ENCODE results near the gene RRP1B.
"Not testable (repeated sequence)": the region's sequence is repeated elsewhere in the genome, so short reads cannot be mapped to it uniquely, and the experiment has no call there.

Gene RRP1B

GRCh38 chr21:43703035-43703880 is 43.9 kb downstream of the RRP1B start:
- DNase-seq = peak; percentile 17

GRCh38 chr21:43707462-43707861 is 48.1 kb downstream of the RRP1B start:
- DNase-seq = no peak

GRCh38 chr21:43708745-43709381 is 49.5 kb downstream of the RRP1B start:
- DNase-seq = no peak

GRCh38 chr21:43712268-43712942 is 53.0 kb downstream of the RRP1B start:
- DNase-seq = peak; percentile 63

GRCh38 chr21:43713123-43713522 is 53.8 kb downstream of the RRP1B start:
- not testable (repeated sequence) for DNase-seq

GRCh38 chr21:43716376-43717165 is 57.2 kb downstream of the RRP1B start:
- DNase-seq = no peak

GRCh38 chr21:43717166-43717853 is 58.0 kb downstream of the RRP1B start:
- DNase-seq = no peak

GRCh38 chr21:43717967-43718871 is 58.9 kb downstream of the RRP1B start:
- no peak for DNase-seq

GRCh38 chr21:43718872-43719747 is 59.8 kb downstream of the RRP1B start, which contains the start of gene PDXK:
PDXK (plus strand) TSS chr21:43719129; CDS start chr21:43719295, 166 bp downstream.
- peak; percentile 57 for DNase-seq

- no peak for DNase-seq
Observed at GRCh38 chr21:43719748-43720538, 60.6 kb downstream of the RRP1B start.

GRCh38 chr21:43720539-43721166 is 61.3 kb downstream of the RRP1B start:
- no peak for DNase-seq

- no peak for DNase-seq
Observed at GRCh38 chr21:43721206-43721605, 61.8 kb downstream of the RRP1B start.

- no peak for DNase-seq
Observed at GRCh38 chr21:43721939-43722338, 62.6 kb downstream of the RRP1B start.

GRCh38 chr21:43723648-43724047 is 64.3 kb downstream of the RRP1B start:
- DNase-seq = no peak

GRCh38 chr21:43726686-43727518 is 67.5 kb downstream of the RRP1B start:
- DNase-seq = no peak

- no peak for DNase-seq
Observed at GRCh38 chr21:43727519-43728153, 68.3 kb downstream of the RRP1B start.

GRCh38 chr21:43728154-43728466 is 68.8 kb downstream of the RRP1B start:
- no peak for DNase-seq

Data from DMS79 (cell line).